HG03196 (cell line): ENCODE results near the gene ADARB1.
"Not testable (repeated sequence)": the region's sequence is repeated elsewhere in the genome, so short reads cannot be mapped to it uniquely, and the experiment has no call there.

ENCODE experiments used
- ATAC-seq: cut with Tn5 transposase; IDR thresholded peaks from one replicate; pipeline ENCODE4 v1.9.1; 2021; ENCODE audit not compliant: unreplicated experiment

ADARB1 gene

DNA sequence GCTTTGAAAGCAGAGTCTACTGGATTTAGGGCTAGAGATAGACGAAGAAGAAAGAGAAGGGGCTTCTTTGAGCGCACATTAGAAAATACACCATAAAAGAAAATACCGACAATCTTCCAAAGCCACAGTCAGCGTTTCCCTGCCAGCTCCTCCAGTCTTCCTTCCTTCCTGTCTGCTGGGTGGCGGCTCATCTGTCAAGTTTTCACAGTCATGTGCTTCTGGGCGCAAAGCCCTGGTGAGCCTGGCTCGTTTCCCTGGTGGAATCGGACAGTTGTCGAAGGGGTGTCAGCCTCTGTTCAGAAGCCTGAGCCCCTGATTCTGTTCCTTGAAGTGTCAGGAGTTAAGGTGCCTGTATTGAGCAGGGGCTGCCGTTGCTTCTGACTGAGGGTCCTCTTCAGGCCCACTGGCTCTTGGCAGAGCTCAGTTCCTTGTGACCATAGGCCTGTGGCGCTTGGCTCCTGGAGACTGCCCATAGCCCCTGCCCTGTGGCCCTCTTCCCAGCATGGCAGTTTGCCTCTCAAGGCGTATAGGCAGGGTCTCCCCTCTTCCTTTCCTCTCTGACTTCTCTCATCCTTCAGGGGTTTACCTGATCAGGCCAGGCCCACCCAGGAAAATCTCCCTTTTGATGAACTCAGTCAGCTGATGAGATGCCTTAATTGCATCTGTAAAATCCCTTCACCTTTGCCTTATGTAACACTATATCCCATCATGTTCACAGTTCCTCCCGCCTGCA lies 58.6 kb downstream of the ADARB1 start:
- no peak for ATAC-seq

DNA sequence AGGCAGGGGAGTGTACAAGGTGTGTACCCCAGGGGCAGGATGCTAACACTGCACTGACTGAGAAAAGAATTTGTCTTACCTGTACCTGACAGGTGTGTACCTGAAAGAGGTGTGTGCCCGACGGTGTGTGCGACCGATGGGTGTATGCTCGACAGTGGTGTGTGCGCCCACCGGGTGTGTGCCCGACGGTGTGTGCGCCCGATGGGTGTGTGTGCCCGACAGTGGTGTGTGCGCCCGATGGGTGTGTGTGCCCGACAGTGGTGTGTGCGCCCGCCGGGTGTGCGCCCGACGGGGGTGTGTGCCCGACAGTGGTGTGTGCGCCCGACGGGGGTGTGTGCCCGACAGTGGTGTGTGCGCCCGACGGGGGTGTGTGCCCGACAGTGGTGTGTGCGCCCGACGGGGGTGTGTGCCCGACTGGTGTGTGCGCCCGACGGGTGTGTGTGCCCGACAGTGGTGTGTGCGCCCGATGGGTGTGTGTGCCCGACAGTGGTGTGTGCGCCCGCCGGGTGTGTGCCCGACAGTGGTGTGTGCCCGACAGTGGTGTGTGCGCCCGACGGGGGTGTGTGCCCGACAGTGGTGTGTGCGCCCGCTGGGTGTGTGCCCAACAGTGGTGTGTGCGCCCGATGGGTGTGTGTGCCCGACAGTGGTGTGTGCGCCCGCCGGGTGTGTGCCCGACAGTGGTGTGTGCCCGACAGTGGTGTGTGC lies 59.3 kb downstream of the ADARB1 start:
- ATAC-seq: not testable (repeated sequence)

DNA sequence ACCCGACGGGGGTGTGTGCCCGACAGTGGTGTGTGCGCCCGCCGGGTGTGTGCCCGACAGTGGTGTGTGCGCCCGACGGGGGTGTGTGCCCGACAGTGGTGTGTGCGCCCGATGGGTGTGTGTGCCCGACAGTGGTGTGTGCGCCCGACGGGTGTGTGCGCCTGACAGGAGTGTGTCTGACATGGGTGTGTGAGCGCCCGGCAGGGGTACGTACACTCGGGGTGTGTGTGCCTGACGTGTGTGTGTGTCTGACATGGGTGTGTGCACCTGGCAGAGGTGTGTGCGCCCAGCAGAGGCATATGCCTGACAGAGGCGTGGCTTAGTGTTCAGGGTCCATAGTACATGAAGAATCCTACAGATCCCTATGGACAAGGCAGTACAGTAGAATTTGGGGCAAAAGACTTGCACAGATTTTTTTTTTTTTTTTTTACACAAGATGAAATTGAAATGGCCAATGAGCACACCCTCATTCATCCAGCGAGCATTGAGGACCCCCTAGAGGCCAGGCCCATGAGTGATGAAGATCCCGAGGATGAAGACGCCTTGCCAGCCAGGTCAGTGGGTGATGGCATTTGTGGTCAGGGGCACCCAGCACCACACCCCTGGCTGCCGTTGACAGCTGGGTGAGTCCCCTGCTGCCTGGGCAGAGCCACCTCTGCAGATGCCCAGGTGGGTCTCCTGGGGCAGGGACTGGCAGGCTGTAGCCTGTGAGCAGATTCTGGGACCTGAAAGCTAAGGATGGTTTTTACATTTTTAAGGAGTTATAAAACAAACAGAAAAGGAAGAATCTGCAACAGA lies 60.1 kb downstream of the ADARB1 start:
- no peak for ATAC-seq

DNA sequence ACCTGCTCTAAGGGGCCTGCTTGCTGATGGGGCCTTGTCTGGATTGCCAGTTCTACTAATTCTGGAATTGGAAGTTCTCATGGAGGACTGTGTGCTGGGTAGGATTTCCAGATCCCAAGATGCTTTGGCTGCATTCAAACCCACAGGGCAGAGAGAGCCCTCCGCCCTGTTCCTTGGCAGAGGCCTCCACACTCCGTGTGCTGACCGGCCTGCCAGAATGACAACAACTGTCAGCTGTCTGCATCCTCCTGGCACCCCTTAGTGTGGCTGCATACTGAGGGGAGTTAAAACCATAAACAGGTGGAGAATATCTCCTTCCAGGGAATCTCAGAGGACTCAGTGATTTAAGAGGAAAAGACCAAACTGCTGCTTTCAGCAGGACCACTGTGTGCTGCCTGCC lies 60.7 kb downstream of the ADARB1 start:
- ATAC-seq: no peak

DNA sequence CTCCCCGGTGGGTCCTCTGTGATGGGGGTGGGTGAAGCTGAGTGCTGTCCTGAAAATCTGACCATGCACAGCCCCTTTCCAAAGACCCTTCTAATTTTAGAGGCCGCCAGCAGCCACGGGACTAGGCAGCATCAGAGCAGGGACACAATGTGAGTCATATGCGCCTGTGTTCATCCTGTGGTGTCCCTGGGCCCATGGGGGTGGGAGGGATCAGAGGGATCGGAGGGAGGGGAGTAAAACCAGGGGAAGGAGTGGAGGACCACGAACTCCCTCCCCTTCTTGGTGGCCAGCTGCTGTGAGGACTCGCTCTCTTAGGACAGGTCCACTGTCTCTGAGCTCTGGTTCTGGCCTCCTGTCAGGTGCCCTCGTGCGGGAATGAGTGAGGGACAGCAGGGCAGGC lies 61.5 kb downstream of the ADARB1 start:
- ATAC-seq: no peak

DNA sequence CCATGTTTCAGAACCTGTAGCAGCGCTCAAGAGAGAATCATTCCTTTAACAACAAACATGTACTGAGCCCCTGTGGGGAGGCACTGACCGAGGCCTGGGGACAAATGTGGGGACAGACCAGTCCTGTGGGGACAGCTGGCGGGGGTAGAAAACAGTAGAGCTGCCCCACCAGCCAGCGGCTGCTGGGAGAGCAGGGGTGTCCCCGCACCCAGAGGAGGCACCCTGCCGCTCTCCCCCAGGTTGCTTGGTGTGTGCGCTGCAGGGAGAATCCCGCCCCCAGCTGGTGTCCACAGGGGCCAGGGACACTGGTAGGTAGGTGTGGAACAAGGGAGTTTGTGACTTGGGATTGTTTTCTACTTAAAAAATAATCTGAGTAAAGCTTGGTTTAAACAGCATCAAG lies 62.1 kb downstream of the ADARB1 start:
- no peak for ATAC-seq

DNA sequence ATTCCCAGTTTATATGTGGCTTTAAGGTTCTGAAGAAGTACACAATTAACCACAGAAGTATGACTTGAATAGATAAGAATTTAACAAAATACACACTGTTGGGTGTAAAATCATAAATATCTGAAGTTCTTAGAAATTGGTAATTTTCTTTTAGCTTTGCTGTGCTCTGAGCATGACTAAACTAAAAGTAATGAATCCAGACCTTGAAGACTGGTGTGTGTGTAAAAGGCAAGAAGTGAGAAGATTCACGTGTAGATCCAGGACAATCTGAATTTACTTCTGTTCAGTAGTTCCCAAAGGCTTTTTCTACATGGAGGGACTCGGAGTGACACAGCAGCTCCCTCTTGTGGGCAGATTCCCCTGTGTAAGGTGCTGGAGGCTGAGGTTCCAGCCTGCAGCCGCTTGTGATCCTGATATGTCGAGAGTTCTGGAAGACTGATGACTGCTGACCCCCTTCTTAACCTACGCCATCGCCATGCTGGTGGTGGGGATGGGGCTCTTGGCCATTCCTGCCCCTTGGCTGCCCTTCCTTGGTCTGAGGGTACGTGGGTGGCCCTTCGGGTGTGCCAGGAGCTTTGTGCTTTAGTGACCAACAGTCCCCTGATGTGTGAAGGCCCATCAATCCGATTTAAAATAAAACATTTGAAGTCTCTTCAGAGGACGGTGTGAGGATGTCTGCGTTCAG lies 62.7 kb downstream of the ADARB1 start:
- no peak for ATAC-seq

DNA sequence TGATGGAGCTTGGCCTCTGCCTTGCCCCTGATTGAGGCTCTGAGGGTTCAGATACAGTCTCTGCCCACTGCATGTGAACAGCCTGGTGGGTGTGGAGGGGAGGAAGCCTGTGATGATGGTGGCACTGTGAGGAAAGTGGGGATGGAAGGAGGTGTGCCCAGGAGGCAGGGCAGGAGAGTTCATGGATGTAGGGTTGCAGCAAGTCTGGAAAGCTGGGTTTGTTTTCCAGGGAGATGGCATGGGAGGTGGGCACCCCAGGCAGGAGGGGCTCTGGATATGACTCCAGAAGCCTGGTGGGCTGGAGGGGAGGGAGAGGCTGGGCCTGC lies 63.2 kb downstream of the ADARB1 start:
- ATAC-seq: no peak

DNA sequence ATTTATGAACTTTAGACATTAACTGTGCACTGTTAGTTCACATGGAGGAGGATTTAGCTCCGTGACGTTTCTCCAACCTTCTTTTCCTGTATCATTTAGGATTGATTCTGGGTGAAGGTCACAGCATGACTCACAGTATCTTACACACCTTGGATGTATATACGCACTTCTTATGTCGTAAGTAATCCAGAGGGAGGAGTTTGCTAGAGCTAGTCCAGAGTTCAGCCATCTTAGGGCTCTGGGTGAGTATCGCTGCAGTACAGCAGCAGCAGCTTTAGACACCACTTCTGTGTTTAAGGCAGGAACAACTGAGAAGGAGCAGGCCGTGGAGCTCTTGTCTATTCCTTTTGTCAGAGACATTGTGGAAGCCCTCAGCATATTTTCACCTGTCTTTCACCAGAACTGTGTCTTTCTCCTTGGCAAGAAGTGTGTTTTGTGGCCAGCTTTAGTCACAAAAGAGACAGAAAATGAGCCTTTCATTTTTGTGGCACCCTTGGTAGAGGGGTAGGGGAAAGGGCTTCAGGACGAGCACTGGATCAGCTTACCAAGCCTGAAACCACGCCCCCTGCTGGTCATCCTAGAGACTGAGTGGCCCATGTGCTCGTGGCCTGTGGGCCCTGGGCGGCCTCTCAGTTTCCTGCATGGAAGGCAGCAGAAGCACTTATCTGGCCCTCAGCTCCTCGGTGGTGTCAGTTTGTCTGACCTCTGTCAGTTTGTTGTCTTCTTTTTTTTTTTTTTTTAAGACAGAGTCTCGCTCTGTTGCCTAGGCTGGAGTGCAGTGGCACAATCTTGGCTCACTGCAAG lies 64.0 kb downstream of the ADARB1 start:
- ATAC-seq: no peak

DNA sequence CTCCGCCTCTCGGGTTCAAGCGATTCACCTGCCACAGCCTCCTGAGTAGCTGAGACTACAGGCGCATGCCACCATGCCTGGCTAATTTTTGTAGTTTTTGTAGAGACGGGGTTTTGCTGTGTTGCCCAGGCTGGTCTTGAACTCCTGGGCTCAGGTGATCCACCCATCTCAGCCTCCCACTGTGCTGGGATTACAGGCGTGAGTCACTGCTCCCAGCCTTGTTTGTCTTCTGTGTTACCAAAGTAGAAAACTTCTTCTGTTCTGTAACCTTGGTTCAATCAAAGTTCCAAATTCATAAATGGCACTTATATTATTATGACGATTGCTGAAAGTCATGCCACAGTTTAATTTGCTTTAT lies 64.6 kb downstream of the ADARB1 start:
- ATAC-seq: not testable (repeated sequence)

DNA sequence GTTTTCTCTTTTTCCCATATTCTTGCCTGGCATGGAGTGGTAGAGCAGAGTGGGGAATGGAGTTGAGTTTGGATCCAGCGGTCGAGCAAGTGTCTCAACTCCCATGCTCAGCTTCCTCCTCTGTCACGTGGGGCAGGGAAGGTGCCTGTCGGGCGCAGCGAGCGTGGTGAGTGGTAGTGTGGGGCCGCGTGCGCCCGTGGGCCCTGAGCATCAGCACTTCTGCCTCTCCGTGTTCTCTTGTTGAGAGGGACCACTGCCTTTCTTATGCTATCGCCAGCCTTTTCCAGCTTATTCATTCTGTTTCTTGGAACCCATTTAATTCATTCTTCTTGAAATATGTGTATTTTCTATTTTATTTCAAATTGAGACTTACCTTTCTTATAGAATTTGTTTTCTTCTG lies 65.1 kb downstream of the ADARB1 start:
- ATAC-seq: no peak

DNA sequence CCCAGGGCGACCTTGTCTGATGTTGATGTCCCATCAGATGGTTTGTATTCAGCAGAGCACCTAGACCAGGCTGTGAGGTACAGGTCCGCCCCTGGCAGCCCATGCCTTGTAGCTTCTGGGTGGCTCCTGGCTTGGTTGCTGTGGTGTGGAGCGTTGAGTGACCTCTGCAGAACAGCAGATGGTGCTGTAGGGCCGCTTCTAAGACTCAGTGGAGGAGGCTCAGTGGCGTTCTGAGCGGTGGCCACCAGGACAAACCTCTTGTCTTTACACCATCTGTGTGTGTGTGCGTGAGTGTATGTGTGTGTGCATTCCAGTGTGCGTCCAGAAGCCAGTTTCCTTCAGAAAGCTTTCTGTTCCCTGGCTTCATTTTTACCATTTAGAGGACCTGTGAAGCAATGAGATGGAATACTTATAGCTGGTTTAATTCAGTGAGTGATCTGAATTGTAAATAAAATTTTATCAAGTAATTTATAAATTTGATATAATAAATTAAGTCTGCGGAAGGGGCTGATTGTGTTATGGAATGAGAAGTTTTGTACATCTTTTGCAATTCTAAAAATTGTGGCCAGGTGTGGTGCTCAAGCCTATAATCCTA lies 66.1 kb downstream of the ADARB1 start:
- no peak for ATAC-seq

DNA sequence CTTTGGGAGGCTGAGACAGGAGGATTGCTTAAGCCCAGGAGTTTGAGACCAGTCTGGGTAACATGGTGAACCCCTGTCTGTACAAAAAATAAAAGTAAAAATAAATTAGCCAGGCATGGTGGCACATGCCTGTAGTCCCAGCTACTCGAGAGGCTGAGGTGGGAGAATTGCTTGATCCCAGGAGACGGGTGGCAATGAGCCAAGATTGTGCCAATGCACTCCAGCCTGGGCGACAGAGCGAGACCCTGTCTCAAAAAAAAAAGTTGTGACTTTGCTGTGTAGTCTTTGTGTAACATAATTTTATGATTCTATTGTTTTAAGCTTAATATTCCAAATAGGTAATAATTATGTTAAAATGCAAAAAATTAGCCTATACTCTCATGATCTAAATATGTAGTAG lies 66.6 kb downstream of the ADARB1 start:
- ATAC-seq: not testable (repeated sequence)

DNA sequence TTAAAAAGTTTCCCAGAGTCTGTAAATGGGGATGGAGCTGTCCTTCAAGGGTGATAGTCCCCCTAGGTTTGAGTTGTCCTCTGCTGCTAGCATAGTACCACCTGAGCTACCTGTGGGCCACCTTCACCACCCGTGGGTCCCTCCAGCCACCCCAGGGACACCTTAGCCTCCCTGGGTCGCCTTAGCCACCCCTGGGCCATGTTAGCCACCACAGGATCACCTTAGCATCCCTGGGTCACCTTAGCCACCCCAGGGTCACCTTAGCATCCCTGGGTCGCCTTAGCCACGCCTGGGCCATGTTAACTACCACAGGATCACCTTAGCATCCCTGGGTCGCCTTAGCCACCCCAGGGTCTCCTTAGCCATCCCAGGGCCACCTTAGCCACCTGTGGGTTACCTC lies 67.1 kb downstream of the ADARB1 start:
- no peak for ATAC-seq

DNA sequence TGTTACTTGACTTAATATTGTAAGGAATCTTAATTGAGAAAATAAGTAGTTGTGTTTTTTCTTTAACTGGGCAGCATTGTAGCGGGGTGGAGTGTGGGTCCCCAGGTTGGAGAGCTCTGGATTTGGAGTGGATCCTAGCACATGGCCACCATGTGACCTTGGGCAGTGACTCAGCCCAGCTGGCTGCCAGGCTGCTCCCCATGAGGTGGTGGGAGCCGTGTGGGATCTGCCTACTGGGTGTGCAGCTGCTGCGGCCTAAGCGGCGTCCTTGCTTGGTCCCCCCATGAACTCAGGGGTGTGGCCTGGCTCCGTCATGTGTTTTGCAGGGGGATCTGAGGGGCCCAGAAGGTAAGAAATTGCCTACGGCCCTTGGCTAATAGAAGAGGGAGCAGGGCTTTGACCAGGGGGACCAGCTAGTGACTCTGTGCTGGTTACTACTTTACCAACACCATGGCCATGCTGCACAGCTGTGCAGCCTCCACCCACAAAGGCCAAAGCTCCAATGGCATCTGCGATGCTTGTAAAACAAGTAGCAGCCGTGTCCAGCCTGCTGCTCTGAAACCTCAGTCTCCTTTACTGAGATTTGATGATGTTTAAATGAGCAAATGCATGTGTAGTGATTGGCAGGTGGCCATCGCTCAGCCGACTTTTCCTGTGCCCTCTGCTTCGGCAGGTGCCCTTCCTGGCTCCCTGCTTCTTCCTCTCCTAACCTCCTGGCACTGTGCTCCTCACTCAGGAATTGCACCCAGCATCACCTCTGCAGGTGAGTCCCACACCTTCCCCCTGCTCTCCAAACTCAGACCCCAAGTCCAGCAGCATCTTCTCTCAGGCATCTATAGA lies 68.3 kb downstream of the ADARB1 start:
- ATAC-seq: no peak

DNA sequence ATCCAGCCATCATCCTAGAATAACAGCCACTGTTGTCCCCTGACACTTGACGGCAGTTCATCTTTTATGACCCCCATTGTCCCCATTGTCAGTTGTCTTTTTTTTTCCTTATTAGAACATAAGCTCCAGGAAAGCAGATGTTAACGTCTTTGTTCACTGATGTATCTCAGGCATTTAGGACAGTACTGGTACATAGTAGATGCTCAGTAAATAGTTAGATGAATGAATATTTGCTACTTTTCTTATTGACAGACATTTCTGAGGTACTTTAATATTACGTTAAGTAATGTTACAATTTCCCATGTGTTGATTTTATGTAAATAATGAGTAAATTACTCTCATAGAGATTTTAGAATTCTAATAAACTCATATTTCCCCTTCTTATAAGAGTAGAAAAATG lies 69.5 kb downstream of the ADARB1 start:
- ATAC-seq: no peak

DNA sequence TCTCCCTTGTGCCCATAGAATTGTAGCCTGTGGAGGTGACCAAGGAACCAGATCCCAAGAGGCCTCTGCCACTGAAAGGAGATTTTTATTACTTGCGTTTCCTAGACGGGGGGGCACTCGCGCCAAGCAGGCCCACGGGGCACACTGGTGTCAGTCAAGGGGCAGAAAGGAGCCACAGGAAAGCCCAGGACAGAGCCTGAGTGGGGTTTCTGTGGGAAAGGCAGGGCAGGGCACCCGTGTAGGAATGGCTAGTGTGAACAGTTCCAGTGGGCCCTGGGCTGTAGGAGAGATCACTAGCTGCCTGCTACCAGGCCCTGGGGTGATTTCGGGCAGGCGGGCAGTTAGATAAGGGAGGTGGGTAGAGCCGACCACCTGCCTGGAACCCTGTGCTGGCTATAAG lies 70.8 kb downstream of the ADARB1 start:
- no peak for ATAC-seq

DNA sequence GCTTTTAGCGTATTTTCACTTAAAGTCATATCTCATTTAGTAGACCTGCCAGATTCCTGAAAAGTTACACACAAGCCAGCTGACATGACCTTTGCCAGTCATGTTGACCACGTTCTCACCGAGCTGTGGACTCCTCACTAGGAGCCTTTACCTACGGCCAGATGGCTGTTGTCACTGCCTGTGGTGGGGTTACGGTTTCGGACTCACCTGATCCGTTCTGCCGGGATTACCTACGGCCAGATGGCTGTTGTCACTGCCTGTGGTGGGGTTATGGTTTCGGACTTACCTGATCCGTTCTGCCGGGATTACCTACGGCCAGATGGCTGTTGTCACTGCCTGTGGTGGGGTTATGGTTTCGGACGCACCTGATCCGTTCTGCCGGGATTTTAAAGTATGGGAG lies 71.5 kb downstream of the ADARB1 start:
- not testable (repeated sequence) for ATAC-seq

DNA sequence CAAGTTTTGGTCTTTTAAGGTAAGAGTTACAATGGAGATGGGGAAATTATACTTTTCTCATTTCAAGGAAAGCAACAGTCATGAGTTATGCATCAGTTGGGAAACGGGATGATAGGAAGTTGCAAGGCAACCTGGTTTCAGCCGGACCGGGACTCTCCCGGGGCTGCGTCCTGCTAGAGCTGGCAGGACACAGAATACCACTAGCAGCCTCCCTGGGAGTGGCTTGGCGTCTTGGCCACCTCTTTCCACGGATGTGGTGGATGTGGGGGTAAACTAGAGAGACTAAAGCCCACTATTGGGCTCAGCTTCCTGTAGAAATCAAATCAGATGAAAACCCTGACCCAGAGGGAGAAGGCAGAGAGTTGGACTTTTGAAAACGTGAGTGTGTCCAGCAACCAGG lies 71.9 kb downstream of the ADARB1 start:
- ATAC-seq: no peak

DNA sequence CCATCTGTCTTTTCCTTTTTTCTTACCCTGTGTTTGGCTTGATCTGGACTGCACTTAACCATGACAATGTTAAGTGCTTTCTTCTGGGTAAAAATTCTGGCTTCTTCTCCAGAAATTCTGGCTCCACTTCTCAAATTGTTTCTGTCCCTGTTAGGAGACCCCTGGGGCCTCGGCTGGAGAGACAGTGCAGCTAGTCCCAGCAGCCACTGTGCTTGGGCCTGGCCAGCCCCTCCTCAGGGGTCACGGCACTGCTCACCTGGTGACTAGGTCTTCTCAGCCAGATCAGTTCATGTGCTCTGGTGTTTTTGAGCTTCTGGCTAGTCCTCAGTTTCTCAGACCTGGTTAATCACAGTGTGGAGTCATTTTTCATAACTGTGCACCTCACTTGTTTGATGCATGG lies 72.4 kb downstream of the ADARB1 start:
- no peak for ATAC-seq
